SU-DHL-6 (cell line): Measurements from ENCODE around the gene BMP7.

Experiments used
- H2AFZ ChIP-seq: fragments of 200-600 bp; sonication (generic); 2 replicates; pipeline ENCODE4 v1.6.1; 2014; ENCODE audit warnings: low read depth, mild to moderate bottlenecking, moderate library complexity, mixed read lengths, antibody characterized with exemption, low read length; ENCODE audit not compliant: severe bottlenecking
- H3F3A ChIP-seq: fragments of 200-600 bp; shearing (Covaris generic); 2 replicates; pipeline ENCODE4 v1.6.0; 2016; ENCODE audit warnings: antibody characterized with exemption, mild to moderate bottlenecking; ENCODE audit not compliant: insufficient read depth
- H3K27ac ChIP-seq: fragments of 200-600 bp; sonication (generic); 2 replicates; pipeline ENCODE4 v1.5.1; 2016; ENCODE audit warnings: low read depth, mild to moderate bottlenecking, low read length, moderate library complexity, mixed read lengths
- H3K27me3 ChIP-seq: fragments of 200-600 bp; sonication (generic), shearing (Covaris generic); 2 replicates; pipeline ENCODE4 v1.6.0; 2014; ENCODE audit warnings: mild to moderate bottlenecking, low read length
- H3K36me3 ChIP-seq: fragments of 200-600 bp; sonication (generic); 2 replicates; pipeline ENCODE4 v1.6.1; 2014; ENCODE audit warnings: mild to moderate bottlenecking, low read length, mixed read lengths
- H3K4me2 ChIP-seq: fragments of 300-600, 200-600 bp; shearing (Covaris generic), sonication (generic); 2 replicates; pipeline ENCODE4 v1.6.0; 2014; ENCODE audit warnings: low read length, low read depth, mild to moderate bottlenecking; ENCODE audit not compliant: poor library complexity, severe bottlenecking
- H3K4me3 ChIP-seq: fragments of 200-600 bp; sonication (generic); 2 replicates; pipeline ENCODE4 v1.5.1; 2014; ENCODE audit warnings: antibody characterized with exemption, low read length, mild to moderate bottlenecking, mixed read lengths; ENCODE audit not compliant: insufficient read depth, poor library complexity, severe bottlenecking
- H3K79me2 ChIP-seq: fragments of 200-600 bp; sonication (generic); 2 replicates; pipeline ENCODE4 v1.6.1; 2014; ENCODE audit warnings: mild to moderate bottlenecking, low read length, moderate library complexity; ENCODE audit not compliant: insufficient read depth
- H3K9ac ChIP-seq: fragments of 200-600 bp; sonication (generic); 2 replicates; pipeline ENCODE4 v1.7.0; 2014; ENCODE audit warnings: mild to moderate bottlenecking, low read length
- H3K9me2 ChIP-seq: fragments of 200-600 bp; sonication (generic); replicated peaks from 2 replicates; pipeline ENCODE4 v1.6.1; 2014; ENCODE audit warnings: low read length; ENCODE audit not compliant: insufficient read depth
- H3K9me3 ChIP-seq: fragments of 200-600 bp; sonication (generic); 2 replicates; pipeline ENCODE4 v1.6.1; 2014; ENCODE audit warnings: low read length, mixed read lengths; ENCODE audit not compliant: insufficient read depth
- H4K20me1 ChIP-seq: fragments of 200-600 bp; sonication (generic); 2 replicates; pipeline ENCODE4 v1.6.1; 2014; ENCODE audit warnings: low read depth, mild to moderate bottlenecking, antibody characterized with exemption, low read length, moderate library complexity, mixed read lengths
- CTCF ChIP-seq: fragments of 200-600 bp; sonication (generic); IDR thresholded peaks from one replicate; pipeline ENCODE4 v1.5.1; 2017; ENCODE audit warnings: antibody characterized with exemption, mild to moderate bottlenecking, low read length, moderate library complexity; ENCODE audit not compliant: insufficient read depth, poor library complexity, severe bottlenecking
- EZH2phosphoT487 ChIP-seq: fragments of 200-600 bp; sonication (generic), shearing (Covaris generic); conservative IDR thresholded peaks from 2 replicates; pipeline ENCODE4 v1.6.1; 2018; ENCODE audit warnings: mild to moderate bottlenecking, antibody characterized with exemption, low read length, moderate library complexity, mixed read lengths

The BMP7 gene

DNA sequence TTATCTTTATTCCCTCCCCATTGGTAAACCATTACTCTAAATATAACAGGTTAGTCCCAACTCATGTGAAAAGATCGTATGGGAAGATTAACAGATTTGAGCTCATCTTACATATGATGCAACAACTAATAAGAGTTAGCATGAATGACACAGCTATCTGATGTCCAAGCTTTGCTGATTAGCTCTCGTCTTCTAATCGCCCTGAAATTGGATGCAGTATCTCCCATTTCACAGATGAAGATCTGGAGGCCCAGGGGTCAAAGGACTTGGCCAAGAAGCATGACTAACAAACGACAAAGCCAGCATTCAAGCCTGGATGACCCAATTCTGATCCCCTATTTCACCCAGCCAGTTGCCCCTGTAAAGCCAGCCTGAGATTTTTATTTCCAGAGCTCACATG is 8.4 kb upstream of the BMP7 start:
- Histone ChIP-seq H3K4me2 (no peak overlapping the region), H3K9me3 (no peaks in the 10 kb centered on the region), H3K27me3 (no peaks in the 10 kb centered on the region), H2AFZ (no peak overlapping the region), H3K4me3 (no peak overlapping the region), H3K36me3 (no peaks in the 10 kb centered on the region), H3K27ac (no peak overlapping the region), H3F3A (0 out of 2 replicates have a peak, but pooled peaks cover under 1% of the 10 kb centered on the region), H3K9ac (no peak overlapping the region), H4K20me1 (no peaks in the 10 kb centered on the region), H3K9me2 (no peaks in the 10 kb centered on the region), H3K79me2 (no peaks in the 10 kb centered on the region)
- TF ChIP-seq CTCF = no peak
- no peak for TF ChIP-seq EZH2phosphoT487

DNA sequence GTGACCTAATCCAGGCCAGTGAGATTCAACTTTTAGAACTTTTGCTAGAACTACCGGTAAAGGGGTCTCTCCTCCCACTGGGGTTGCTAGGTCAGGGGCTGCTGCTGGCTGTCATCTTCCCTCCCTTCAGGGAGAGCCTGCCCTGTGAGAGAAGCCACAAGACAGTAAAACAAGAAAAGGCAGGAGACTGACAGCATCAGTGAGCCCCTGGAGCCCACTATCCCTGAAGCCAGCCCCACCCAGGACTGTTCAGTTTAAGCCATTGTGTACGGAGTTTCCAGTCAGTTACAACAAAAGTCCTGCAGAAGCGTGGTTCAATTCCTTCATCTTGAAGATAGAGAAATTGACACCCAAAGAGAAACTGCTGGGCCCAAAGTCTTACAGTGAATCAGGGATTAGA is 7.9 kb upstream of the BMP7 start:
- no peak overlapping the region for H3K27ac ChIP-seq
- H2AFZ ChIP-seq = no peak overlapping the region
- H3K9me2 ChIP-seq = no peaks in the 10 kb centered on the region
- H3K27me3 ChIP-seq = no peaks in the 10 kb centered on the region
- H3K36me3 ChIP-seq = no peaks in the 10 kb centered on the region
- H3F3A ChIP-seq = no peaks in the 10 kb centered on the region
- no peaks in the 10 kb centered on the region for H3K79me2 ChIP-seq
- TF ChIP-seq CTCF (no peak), EZH2phosphoT487 (no peak)
- no peak overlapping the region for H3K4me2 ChIP-seq
- no peak overlapping the region for H3K4me3 ChIP-seq
- no peak overlapping the region for H3K9ac ChIP-seq
- H4K20me1 ChIP-seq = no peaks in the 10 kb centered on the region
- H3K9me3 ChIP-seq = no peaks in the 10 kb centered on the region

GRCh38 chr20:57272883-57273535 is 6.6 kb upstream of the BMP7 start:
- Histone ChIP-seq H3K36me3 (no peaks in the 10 kb centered on the region), H3K9me2 (no peaks in the 10 kb centered on the region), H3K4me2 (no peak overlapping the region), H3F3A (no peaks in the 10 kb centered on the region), H4K20me1 (no peaks in the 10 kb centered on the region), H3K9ac (no peak overlapping the region), H3K4me3 (no peak overlapping the region), H3K79me2 (no peaks in the 10 kb centered on the region), H3K27me3 (no peaks in the 10 kb centered on the region), H2AFZ (no peak overlapping the region), H3K9me3 (no peaks in the 10 kb centered on the region), H3K27ac (no peak overlapping the region)
- TF ChIP-seq EZH2phosphoT487 (no peak), CTCF (no peak)
